Measurements from ENCODE around the gene SLC13A1.
"Not testable (repeated sequence)": the region's sequence is repeated elsewhere in the genome, so short reads cannot be mapped to it uniquely, and the experiment has no call there.

Gene SLC13A1

DNA sequence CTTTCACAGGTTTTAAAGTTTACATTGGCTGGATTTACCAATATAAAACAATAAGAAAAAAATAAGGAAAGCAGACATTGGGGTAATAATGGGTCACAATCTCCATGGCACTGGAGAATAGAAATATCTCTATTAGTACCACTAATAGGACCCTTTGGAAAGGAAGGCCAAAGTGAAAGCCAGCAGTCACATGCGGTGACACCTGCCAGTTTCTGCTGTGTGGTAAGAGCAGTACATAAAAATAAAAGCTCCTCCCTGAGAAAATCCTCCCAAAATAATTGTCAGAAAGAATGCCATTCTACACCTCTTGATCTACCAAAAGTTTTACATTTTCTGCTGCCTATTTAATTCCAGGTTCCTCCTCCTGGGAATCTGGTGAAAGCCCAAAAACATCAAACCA, 30.4 kb upstream of the SLC13A1 start:
- no peak overlapping the region for H3K4me3 ChIP-seq (ENCODE audit: low read depth, low read length)
- DNase-seq (ENCODE audit: low read depth) = no peak
- TF ChIP-seq CTCF (conservative IDR thresholded peaks at IDR 0.05; ENCODE audit: low read depth, low read length) = no peak

GRCh38 chr7:123229426-123229825, 29.7 kb upstream of the SLC13A1 start:
- no peak for DNase-seq (ENCODE audit: low read depth)
- no peak for TF ChIP-seq CTCF (conservative IDR thresholded peaks at IDR 0.05; ENCODE audit: low read depth, low read length)

DNA sequence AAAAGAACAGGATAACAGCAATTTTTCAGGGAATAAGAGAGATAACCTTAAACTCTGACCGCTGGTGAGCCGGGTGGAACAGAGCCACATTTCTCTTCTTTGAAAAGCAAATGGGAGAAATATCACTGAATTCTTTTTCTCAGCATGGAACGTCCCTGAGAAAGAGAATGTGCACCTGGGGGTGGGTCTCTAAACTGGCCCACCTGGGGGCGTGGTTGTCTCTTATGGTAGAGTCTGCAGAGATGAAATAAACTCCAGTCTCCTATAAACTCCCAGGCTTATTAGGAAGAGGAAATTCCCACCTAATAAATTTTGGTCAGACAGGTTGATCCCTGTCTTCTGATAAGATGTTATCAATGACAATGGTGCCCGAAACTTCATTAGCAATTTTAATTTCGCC, 27.9 kb upstream of the SLC13A1 start:
- not testable (repeated sequence) for H3K4me3 ChIP-seq (ENCODE audit: low read depth, low read length); DNase-seq (ENCODE audit: low read depth)

More at GRCh38 chr7:123229426-123229825, 29.7 kb upstream of the SLC13A1 start:
- no peak overlapping the region for H3K4me3 ChIP-seq (ENCODE audit: low read depth, low read length)

GRCh38 chr7:123220396-123220795, 20.6 kb upstream of the SLC13A1 start:
- TF ChIP-seq CTCF (conservative IDR thresholded peaks at IDR 0.05; ENCODE audit: low read depth, low read length) = no peak
- peak; percentile 92 for DNase-seq (ENCODE audit: low read depth)
- no peak overlapping the region for H3K4me3 ChIP-seq (ENCODE audit: low read depth, low read length)

- DNase-seq (ENCODE audit: low read depth) = no peak
- no peak overlapping the region for H3K4me3 ChIP-seq (ENCODE audit: low read depth, low read length)
- TF ChIP-seq CTCF (conservative IDR thresholded peaks at IDR 0.05; ENCODE audit: low read depth, low read length) = no peak
Measured at GRCh38 chr7:123218866-123219265, 19.1 kb upstream of the SLC13A1 start.

DNA sequence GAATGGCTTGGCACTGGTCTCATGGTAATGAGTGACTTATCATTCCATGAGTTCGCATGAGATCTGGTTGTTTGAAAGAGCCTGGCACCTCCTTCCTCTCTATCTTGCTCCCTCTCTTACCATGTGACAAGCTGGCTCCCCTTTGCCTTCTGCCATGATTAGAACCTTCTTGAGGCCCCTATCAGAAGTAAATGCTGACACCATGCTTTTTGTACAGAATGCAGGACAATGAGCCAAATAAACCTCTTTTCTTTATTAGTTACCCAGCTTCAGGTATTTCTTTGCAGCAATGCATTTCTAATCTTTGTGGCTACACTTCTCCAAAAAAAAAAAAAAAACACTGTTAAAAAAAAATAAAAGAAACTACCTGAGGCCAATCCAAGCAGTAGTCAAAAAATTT, 17.1 kb upstream of the SLC13A1 start:
- TF ChIP-seq CTCF (conservative IDR thresholded peaks at IDR 0.05; ENCODE audit: low read depth, low read length) = no peak
- DNase-seq (ENCODE audit: low read depth) = no peak
- no peak overlapping the region for H3K4me3 ChIP-seq (ENCODE audit: low read depth, low read length)

DNA sequence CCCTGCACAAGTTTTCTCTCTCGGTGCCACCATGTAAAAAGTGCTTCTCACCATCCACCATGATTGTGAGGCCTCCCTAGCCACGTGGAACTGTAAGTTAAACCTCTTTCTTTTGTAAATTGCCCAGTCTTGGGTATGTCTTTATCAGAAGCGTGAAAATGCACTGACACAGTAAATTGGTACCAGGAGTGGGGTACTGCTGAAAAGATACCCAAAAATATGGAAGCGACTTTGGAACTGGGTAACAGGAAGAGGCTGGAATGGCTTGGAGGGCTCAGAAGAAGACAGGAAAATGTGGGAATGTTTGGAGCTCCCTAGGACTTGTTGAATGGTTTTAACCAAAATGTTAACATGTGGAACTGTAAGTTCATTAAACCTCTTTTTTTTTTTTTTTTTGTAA, 15.6 kb upstream of the SLC13A1 start:
- TF ChIP-seq CTCF (conservative IDR thresholded peaks at IDR 0.05; ENCODE audit: low read depth, low read length) = no peak
- no peak for DNase-seq (ENCODE audit: low read depth)
- H3K4me3 ChIP-seq (ENCODE audit: low read depth, low read length) = no peak overlapping the region

DNA sequence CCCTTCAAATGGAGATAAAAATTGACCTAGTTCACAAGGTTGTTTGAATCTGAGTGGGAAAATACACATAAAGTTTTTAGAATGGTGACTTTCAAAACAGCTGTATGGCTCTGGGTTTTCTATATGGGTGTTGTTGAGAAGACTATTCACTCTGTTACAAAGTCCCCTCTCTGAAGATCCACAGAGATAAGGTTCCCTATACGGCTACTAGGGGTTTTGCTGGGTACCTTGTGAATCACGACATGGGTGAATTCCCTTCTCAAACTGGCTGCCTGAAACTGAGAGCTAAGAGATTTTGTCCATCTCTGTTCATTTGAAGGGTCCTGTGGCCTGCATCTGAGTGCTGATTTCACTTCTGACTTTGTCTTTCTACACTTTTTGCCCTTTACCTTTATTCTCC, 11.8 kb upstream of the SLC13A1 start:
- H3K4me3 ChIP-seq (ENCODE audit: low read depth, low read length) = no peak overlapping the region
- DNase-seq (ENCODE audit: low read depth) = no peak
- TF ChIP-seq CTCF (conservative IDR thresholded peaks at IDR 0.05; ENCODE audit: low read depth, low read length) = no peak

Data from choroid plexus epithelial cell (primary cell).